ENCODE measurements around the gene PAGR1. TPM values are rescaled to one million over a fixed set of nuclear protein-coding genes. Genes with fewer than 3 reads are reported as not detected.

Gene PAGR1
- polyA plus RNA-seq, 1 donor, result 36.4 TPM

- Histone ChIP-seq H3K27me3 (ENCODE audit: control insufficient read depth, insufficient read depth, low read length) (peaks cover 14% of the 10 kb centered on the region), H3K36me3 (ENCODE audit: control insufficient read depth, insufficient read depth, low read length) (peaks cover 27% of the 10 kb centered on the region), H3K4me1 (ENCODE audit: control insufficient read depth, insufficient read depth, low read length) (peaks cover 47% of the 10 kb centered on the region), H3K4me3 (ENCODE audit: low read length) (no peak overlapping the region), H3K27ac (ENCODE audit: low read length) (no peak overlapping the region), H3K9me3 (ENCODE audit: control insufficient read depth, low read depth, low read length) (no peaks in the 10 kb centered on the region)
- no peak for DNase-seq
- 100% methylated on average over 2 of the region's 24 CpGs for WGBS (ENCODE audit: insufficient coverage, low lambda C conversion rate)
These were observed 2.0 kb upstream of the PAGR1 start for GRCh38 chr16:29813644-29814562.

- Histone ChIP-seq H3K4me1 (ENCODE audit: control insufficient read depth, insufficient read depth, low read length) (peaks cover 44% of the 10 kb centered on the region), H3K4me3 (ENCODE audit: low read length) (no peak overlapping the region), H3K27ac (ENCODE audit: low read length) (no peak overlapping the region), H3K36me3 (ENCODE audit: control insufficient read depth, insufficient read depth, low read length) (peaks cover 27% of the 10 kb centered on the region), H3K9me3 (ENCODE audit: control insufficient read depth, low read depth, low read length) (no peaks in the 10 kb centered on the region), H3K27me3 (ENCODE audit: control insufficient read depth, insufficient read depth, low read length) (peaks cover 14% of the 10 kb centered on the region)
- WGBS (ENCODE audit: insufficient coverage, low lambda C conversion rate), result no CpG with 5 or more reads among the region's 5 CpGs
- no peak for DNase-seq
These were observed 1.4 kb upstream of the PAGR1 start for GRCh38 chr16:29814592-29814991.

GRCh38 chr16:29815032-29815721 lies 775 bp upstream of the PAGR1 start:
- Histone ChIP-seq H3K27me3 (ENCODE audit: control insufficient read depth, insufficient read depth, low read length) (peaks cover 14% of the 10 kb centered on the region), H3K4me1 (ENCODE audit: control insufficient read depth, insufficient read depth, low read length) (peaks cover 44% of the 10 kb centered on the region), H3K27ac (ENCODE audit: low read length) (peak overlapping the region; percentile 91), H3K9me3 (ENCODE audit: control insufficient read depth, low read depth, low read length) (no peaks in the 10 kb centered on the region), H3K36me3 (ENCODE audit: control insufficient read depth, insufficient read depth, low read length) (peaks cover 23% of the 10 kb centered on the region), H3K4me3 (ENCODE audit: low read length) (peak overlapping the region; percentile 83)
- WGBS (ENCODE audit: insufficient coverage, low lambda C conversion rate), result 41% methylated on average over 4 of the region's 39 CpGs
- peak in 1 of 2 donors; percentile 17 for DNase-seq

DNA sequence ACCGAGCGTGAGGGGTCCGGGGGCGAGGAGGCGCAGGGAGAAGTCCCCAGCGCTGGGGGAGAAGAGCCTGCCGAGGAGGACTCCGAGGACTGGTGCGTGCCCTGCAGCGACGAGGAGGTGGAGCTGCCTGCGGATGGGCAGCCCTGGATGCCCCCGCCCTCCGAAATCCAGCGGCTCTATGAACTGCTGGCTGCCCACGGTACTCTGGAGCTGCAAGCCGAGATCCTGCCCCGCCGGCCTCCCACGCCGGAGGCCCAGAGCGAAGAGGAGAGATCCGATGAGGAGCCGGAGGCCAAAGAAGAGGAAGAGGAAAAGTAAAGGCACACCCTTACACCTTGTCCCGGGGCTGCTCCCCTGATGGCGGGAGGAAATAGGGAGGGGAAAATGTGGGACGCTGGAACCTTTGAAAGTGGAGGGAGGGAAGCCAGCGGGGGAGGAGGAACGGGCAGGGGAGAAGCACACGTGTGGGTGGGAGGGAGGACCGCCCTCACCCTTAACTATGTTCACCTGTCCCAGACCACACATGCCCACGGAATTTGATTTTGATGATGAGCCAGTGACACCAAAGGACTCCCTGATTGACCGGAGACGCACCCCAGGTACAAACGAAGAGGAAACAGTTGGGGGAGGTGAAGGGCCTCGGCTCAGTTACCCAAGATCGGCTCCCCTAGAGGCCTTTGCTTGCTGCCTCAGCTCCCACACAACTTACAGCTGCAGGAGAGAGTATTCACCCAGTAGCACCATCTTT lies 916 bp downstream of the PAGR1 start:
- H3K27me3 ChIP-seq (ENCODE audit: control insufficient read depth, insufficient read depth, low read length), result peaks cover 14% of the 10 kb centered on the region
- no CpG with 5 or more reads among the region's 37 CpGs for WGBS (ENCODE audit: insufficient coverage, low lambda C conversion rate)
- no peaks in the 10 kb centered on the region for H3K9me3 ChIP-seq (ENCODE audit: control insufficient read depth, low read depth, low read length)
- peaks cover 19% of the 10 kb centered on the region for H3K36me3 ChIP-seq (ENCODE audit: control insufficient read depth, insufficient read depth, low read length)
- peaks cover 38% of the 10 kb centered on the region for H3K4me1 ChIP-seq (ENCODE audit: control insufficient read depth, insufficient read depth, low read length)
- DNase-seq, result peak in 1 of 2 donors; percentile 75
- peak overlapping the region; percentile 83 for H3K4me3 ChIP-seq (ENCODE audit: low read length)
- H3K27ac ChIP-seq (ENCODE audit: low read length), result peak overlapping the region; percentile 91

DNA sequence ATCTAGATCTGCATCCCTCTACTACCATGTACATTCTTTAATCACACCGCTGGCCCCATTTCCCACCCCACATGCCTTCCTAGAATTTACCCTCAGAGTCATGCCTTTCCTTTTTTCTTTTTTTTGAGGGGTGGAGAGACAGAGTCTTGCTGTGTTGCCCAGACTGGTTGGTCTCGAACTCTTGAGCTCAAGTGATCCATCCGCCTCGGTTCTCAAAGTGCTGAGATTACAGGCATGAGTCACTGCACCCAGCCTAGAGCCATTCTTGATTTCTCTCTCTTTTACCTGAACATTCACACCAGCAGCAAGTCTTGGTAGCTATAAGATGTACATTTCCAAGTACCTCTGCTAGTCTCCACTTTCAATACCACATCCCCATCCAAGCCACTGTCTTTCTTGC lies 2.1 kb downstream of the PAGR1 start:
- Histone ChIP-seq H3K27ac (ENCODE audit: low read length) (no peak overlapping the region), H3K27me3 (ENCODE audit: control insufficient read depth, insufficient read depth, low read length) (peaks cover 4% of the 10 kb centered on the region), H3K4me1 (ENCODE audit: control insufficient read depth, insufficient read depth, low read length) (peaks cover 40% of the 10 kb centered on the region), H3K9me3 (ENCODE audit: control insufficient read depth, low read depth, low read length) (no peaks in the 10 kb centered on the region), H3K4me3 (ENCODE audit: low read length) (no peak overlapping the region), H3K36me3 (ENCODE audit: control insufficient read depth, insufficient read depth, low read length) (peaks cover 19% of the 10 kb centered on the region)
- WGBS (ENCODE audit: insufficient coverage, low lambda C conversion rate), result 100% methylated on average over 1 of the region's 4 CpGs
- DNase-seq, result no peak

DNA sequence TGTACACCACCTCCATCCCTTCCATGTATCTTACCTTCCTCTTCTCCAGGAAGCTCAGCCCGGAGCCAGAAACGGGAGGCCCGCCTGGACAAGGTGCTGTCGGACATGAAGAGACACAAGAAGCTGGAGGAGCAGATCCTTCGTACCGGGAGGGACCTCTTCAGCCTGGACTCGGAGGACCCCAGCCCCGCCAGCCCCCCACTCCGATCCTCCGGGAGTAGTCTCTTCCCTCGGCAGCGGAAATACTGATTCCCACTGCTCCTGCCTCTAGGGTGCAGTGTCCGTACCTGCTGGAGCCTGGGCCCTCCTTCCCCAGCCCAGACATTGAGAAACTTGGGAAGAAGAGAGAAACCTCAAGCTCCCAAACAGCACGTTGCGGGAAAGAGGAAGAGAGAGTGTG lies 3.6 kb downstream of the PAGR1 start:
- peaks cover 19% of the 10 kb centered on the region for H3K36me3 ChIP-seq (ENCODE audit: control insufficient read depth, insufficient read depth, low read length)
- peaks cover 54% of the 10 kb centered on the region for H3K4me1 ChIP-seq (ENCODE audit: control insufficient read depth, insufficient read depth, low read length)
- no peaks in the 10 kb centered on the region for H3K27me3 ChIP-seq (ENCODE audit: control insufficient read depth, insufficient read depth, low read length)
- peak overlapping the region; percentile 65 for H3K4me3 ChIP-seq (ENCODE audit: low read length)
- H3K9me3 ChIP-seq (ENCODE audit: control insufficient read depth, low read depth, low read length), result no peaks in the 10 kb centered on the region
- DNase-seq, result peak in 1 of 2 donors; percentile 40
- H3K27ac ChIP-seq (ENCODE audit: low read length), result peak overlapping the region; percentile 94
- no CpG with 5 or more reads among the region's 15 CpGs for WGBS (ENCODE audit: insufficient coverage, low lambda C conversion rate)

DNA sequence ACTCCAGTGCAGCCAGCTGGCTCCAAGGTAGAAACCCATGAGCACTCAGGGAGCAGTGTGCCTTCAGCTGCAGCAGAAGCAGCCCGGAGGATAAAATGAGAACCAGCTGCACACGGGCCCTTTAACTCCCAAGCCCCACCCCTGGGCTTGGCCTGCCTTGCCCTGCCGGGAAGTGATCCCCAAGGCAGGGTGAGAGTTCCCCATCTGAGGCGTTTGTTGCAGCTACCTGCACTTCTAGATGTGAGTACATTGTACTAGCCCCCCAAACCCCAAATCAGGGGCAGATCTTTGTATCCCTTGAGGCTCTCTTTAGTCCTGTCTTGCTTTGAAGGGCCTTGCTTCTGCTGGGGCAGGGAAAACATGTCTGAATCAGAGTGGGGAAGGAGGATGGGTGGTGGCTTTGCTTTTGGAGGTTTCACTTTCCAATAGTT lies 4.3 kb downstream of the PAGR1 start, which contains the start of gene MVP:
Gene MVP, plus strand, starts transcription at position 192 of the 431 bp plus-strand sequence. CDS start 10,088 bp downstream, outside the sequence.
- H3K9me3 ChIP-seq (ENCODE audit: control insufficient read depth, low read depth, low read length), result no peaks in the 10 kb centered on the region
- peak within 1 kb of the TSS; percentile 94 for H3K27ac ChIP-seq (ENCODE audit: low read length)
- peaks cover 58% of the 10 kb centered on the region for H3K4me1 ChIP-seq (ENCODE audit: control insufficient read depth, insufficient read depth, low read length)
- H3K27me3 ChIP-seq (ENCODE audit: control insufficient read depth, insufficient read depth, low read length), result no peaks in the 10 kb centered on the region
- peak in 1 of 2 donors; percentile 79 for DNase-seq
- H3K4me3 ChIP-seq (ENCODE audit: low read length), result peak within 1 kb of the TSS; percentile 65
- WGBS (ENCODE audit: insufficient coverage, low lambda C conversion rate), result no CpG with 5 or more reads among the region's 4 CpGs
- peaks cover 19% of the 10 kb centered on the region for H3K36me3 ChIP-seq (ENCODE audit: control insufficient read depth, insufficient read depth, low read length)

- Histone ChIP-seq H3K27me3 (ENCODE audit: control insufficient read depth, insufficient read depth, low read length) (no peaks in the 10 kb centered on the region), H3K4me1 (ENCODE audit: control insufficient read depth, insufficient read depth, low read length) (peaks cover 64% of the 10 kb centered on the region), H3K36me3 (ENCODE audit: control insufficient read depth, insufficient read depth, low read length) (peaks cover 19% of the 10 kb centered on the region), H3K4me3 (ENCODE audit: low read length) (peak overlapping the region; percentile 65), H3K27ac (ENCODE audit: low read length) (peak overlapping the region; percentile 94), H3K9me3 (ENCODE audit: control insufficient read depth, low read depth, low read length) (no peaks in the 10 kb centered on the region)
- peak in 1 of 2 donors; percentile 69 for DNase-seq
- no CpG with 5 or more reads among the region's 11 CpGs for WGBS (ENCODE audit: insufficient coverage, low lambda C conversion rate)
These were observed 5.0 kb downstream of the PAGR1 start for GRCh38 chr16:29820730-29821642.

DNA sequence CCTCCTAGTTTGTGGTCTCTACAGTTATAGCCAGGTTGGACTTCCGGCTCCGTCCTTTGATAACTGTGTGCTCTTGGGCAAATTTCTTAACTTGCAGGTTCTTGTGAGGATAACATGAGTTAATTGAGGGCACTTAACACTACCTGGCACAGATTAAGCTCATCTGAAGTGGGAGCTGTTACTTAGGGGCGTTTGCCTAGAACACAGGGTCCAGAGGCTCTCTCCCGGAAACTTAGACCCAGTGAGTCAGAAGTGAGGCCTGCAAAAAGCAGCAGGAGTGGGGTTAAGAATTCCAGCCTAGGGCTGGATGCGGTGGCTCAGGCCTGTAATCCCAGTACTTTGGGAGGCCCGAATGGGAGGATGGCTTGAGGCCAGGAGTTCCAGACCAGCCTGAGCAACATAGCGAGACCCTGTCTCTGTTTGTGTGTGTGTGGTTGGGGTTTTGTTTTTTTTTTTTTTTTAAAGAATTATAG lies 5.7 kb downstream of the PAGR1 start:
- Histone ChIP-seq H3K27ac (ENCODE audit: low read length) (peak overlapping the region; percentile 94), H3K4me1 (ENCODE audit: control insufficient read depth, insufficient read depth, low read length) (peaks cover 68% of the 10 kb centered on the region), H3K4me3 (ENCODE audit: low read length) (peak overlapping the region; percentile 65), H3K36me3 (ENCODE audit: control insufficient read depth, insufficient read depth, low read length) (peaks cover 19% of the 10 kb centered on the region), H3K9me3 (ENCODE audit: control insufficient read depth, low read depth, low read length) (no peaks in the 10 kb centered on the region), H3K27me3 (ENCODE audit: control insufficient read depth, insufficient read depth, low read length) (no peaks in the 10 kb centered on the region)
- DNase-seq, result peak; percentile 72 to 82
- no CpG with 5 or more reads among the region's 7 CpGs for WGBS (ENCODE audit: insufficient coverage, low lambda C conversion rate)

Data from large intestine (tissue), 3 donors.